Naive B cell (primary cell): ENCODE data around the gene IL5. TPM values are rescaled to one million over a fixed set of nuclear protein-coding genes. Genes with fewer than 3 reads are reported as not detected.
"Not testable (repeated sequence)": the region's sequence is repeated elsewhere in the genome, so short reads cannot be mapped to it uniquely, and the experiment has no call there.

Experiments used
- ATAC-seq, 2 donors: fragments of 150-1000 bp; cut with Tn5 transposase; 2 replicates each; pipeline ENCODE4 v1.10.0; 2021; ENCODE audit warnings: low read depth in 2 of 2, mild to moderate bottlenecking in 2 of 2, moderate library complexity in 2 of 2
- DNase-seq: peaks from one replicate; pipeline ENCODE4 v3.0.0; 2022
- H3K27ac Mint-ChIP-seq, 6 donors: one replicate each; pipeline ENCODE4 v1.8.0; 2020 to 2022; ENCODE audit warnings: mild to moderate bottlenecking in 6 of 6, mixed read lengths in 6 of 6, moderate library complexity in 5 of 6, inconsistent platforms in 2 of 6
- H3K27me3 Mint-ChIP-seq, 3 donors: one replicate each; pipeline ENCODE4 v1.8.0; 2021 to 2022; ENCODE audit warnings: mixed read lengths in 3 of 3, mild to moderate bottlenecking in 1 of 3
- H3K36me3 Mint-ChIP-seq, 2 donors: one replicate each; pipeline ENCODE4 v1.8.0; 2020 to 2022; ENCODE audit warnings: mixed read lengths in 2 of 2, inconsistent platforms in 1 of 2, mild to moderate bottlenecking in 1 of 2
- H3K4me1 Mint-ChIP-seq, 3 donors: one replicate each; pipeline ENCODE4 v1.8.0; 2020 to 2022; ENCODE audit warnings: mixed read lengths in 3 of 3, inconsistent platforms in 1 of 3, mild to moderate bottlenecking in 1 of 3, moderate library complexity in 1 of 3
- H3K4me3 Mint-ChIP-seq, 8 donors: one replicate each; pipeline ENCODE4 v1.8.0; 2020 to 2022; ENCODE audit warnings: mild to moderate bottlenecking in 8 of 8, mixed read lengths in 8 of 8, moderate library complexity in 8 of 8, inconsistent platforms in 2 of 8
- H3K9me3 Mint-ChIP-seq, 7 donors: one replicate each; pipeline ENCODE4 v1.8.0; 2020 to 2022; ENCODE audit warnings: mixed read lengths in 7 of 7, mild to moderate bottlenecking in 5 of 7, inconsistent platforms in 2 of 7, moderate library complexity in 1 of 7
- polyA plus RNA-seq, 6 donors: library from polyadenylated mRNA; unstranded; fragments of 300-500 nt; fragmentation: Illumina TruSeq; gene quantifications; one replicate each; pipeline ENCODE4 v1.2.3, GENCODE V29; 2021; ENCODE audit warnings: low read depth in 6 of 6

The IL5 gene
- polyA plus RNA-seq, 6 donors from 2014 or later, result not detected

DNA sequence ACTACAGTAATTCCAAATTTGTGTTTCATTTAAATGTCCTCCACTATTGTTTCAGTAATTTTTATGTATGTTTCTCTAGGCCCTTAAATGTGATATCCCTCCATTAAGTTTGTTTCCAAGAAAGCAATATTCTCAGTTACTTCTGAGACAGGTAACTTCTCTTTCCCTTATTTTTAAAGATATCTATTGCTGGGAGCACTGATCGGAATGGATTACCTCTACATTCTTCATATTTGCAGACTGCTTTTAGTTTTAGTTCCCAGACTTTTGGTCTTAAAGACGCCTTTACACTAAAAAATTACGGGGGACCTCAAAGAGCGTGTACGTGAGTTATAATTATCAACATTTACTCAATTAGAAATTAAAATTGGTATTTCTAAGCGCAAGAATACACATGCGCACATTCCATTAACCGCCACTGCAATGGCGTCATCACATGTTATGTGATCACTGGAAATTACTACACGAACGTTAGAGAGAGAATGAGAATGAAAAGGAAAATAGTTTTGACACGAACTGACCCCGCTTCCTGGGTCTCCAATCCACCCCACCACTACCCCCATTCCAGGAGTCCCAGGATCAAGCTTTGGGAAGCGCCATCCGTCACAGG, 12.9 kb upstream of the IL5 start:
- peaks cover 0 to 16% (median 5%) of the 10 kb centered on the region in 7 donors for H3K9me3 Mint-ChIP-seq
- H3K27me3 Mint-ChIP-seq, result no peaks in the 10 kb centered on the region
- DNase-seq (no peak), ATAC-seq (no peak)
- H3K4me1 Mint-ChIP-seq, result peaks cover 14 to 34% (median 33%) of the 10 kb centered on the region in 3 donors
- H3K36me3 Mint-ChIP-seq, result no peaks in the 10 kb centered on the region
- H3K4me3 Mint-ChIP-seq, result peak overlapping the region; percentile 93 to 99 (median 97)
- H3K27ac Mint-ChIP-seq, result peak overlapping the region; percentile 89 to 97 (median 96)

DNA sequence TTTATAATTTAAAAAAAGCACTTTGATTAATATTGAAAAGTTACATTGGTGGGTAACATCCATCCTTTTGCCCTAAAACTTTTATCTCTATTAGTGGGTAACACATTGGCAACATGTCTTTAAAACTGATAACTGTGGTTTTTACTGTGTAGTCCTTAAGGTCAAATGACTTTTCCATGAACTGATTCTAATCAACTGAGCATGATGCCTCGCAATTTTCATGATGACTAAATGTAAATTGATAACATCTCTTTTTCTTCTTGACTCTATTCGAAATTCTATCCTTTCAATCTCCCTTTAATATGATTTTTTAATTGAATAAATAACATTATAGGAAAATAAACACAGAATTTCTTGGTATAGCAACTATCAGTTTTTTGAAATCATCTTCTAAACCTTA, 6.3 kb upstream of the IL5 start:
- H3K27ac Mint-ChIP-seq, result no peak overlapping the region
- peaks cover 0 to 2% (median 0%) of the 10 kb centered on the region in 7 donors for H3K9me3 Mint-ChIP-seq
- no peaks in the 10 kb centered on the region for H3K27me3 Mint-ChIP-seq
- ATAC-seq, result no peak
- no peak overlapping the region for H3K4me3 Mint-ChIP-seq
- H3K36me3 Mint-ChIP-seq, result no peaks in the 10 kb centered on the region
- DNase-seq, result no peak
- peaks cover 0 to 8% (median 6%) of the 10 kb centered on the region in 3 donors for H3K4me1 Mint-ChIP-seq

DNA sequence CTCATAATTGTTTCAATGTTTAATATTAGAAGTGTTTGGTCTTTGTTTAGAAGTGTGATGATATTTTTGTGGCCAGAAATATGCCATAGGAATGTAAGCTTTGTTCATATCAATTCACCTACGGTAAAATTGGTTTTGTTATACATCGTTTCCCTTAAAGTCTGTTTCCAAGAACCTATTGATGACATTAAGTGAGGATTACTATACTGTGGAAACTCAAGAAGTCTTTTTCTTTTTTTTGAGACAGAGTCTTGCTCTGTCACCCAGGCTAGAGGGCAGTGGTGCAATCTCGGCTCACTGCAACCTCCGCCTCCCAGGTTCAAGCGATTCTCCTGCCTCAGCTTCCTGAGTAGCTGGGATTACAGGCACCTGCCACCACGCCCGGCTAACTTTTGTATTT, 5.5 kb upstream of the IL5 start:
- H3K4me3 Mint-ChIP-seq, H3K9me3 Mint-ChIP-seq, ATAC-seq, H3K36me3 Mint-ChIP-seq, DNase-seq, H3K4me1 Mint-ChIP-seq, H3K27me3 Mint-ChIP-seq: not testable (repeated sequence)
- H3K27ac Mint-ChIP-seq, result peak overlapping the region in 1 of 6 donors; percentile 33

DNA sequence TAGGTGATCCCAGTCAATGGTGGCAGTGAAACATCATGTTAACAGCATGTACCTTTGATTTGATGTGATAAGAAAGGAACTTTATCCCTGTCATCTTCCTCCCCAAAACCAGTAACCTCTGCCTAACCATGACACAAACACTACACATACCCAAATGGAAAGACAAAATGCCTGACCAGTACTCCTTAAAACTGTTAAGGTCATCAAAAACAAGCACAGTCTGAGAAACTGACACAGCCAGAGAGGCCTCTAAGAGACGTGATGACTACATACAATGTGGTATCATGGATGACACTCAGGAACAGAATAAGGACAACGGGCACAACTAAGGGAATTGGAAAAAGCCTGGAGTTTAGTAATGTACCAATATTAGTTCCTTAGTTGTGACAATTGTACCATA, 3.9 kb upstream of the IL5 start:
- Mint-ChIP-seq H3K36me3 (no peaks in the 10 kb centered on the region), H3K4me1 (peaks cover 0 to 9% (median 6%) of the 10 kb centered on the region in 3 donors), H3K27ac (peak overlapping the region in 1 of 6 donors; percentile 6), H3K9me3 (no peaks in the 10 kb centered on the region), H3K4me3 (no peak overlapping the region), H3K27me3 (no peaks in the 10 kb centered on the region)
- ATAC-seq (no peak), DNase-seq (no peak)

DNA sequence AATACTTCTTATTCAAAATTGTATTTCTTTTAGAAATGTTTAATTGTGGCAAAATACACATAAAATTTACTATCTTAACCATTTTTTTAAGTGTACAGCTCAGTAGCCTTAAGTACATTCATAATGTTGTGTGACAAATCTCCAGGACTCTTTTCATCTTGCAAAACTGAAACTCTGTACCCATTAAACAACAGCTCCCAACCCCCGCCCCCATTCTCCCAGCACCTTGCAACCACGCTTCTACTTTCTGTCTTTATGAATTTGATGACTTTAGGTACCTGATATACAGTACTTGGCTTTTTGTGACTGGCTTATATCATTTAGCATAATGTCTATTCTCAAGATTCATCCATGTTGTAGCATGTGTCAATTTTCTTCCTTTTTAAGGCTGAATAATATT, 2.8 kb upstream of the IL5 start:
- Mint-ChIP-seq H3K4me3 (no peak overlapping the region), H3K4me1 (peaks cover 0 to 2% (median 0%) of the 10 kb centered on the region in 3 donors), H3K36me3 (no peaks in the 10 kb centered on the region), H3K27ac (no peak overlapping the region), H3K27me3 (no peaks in the 10 kb centered on the region), H3K9me3 (no peaks in the 10 kb centered on the region)
- ATAC-seq (no peak), DNase-seq (no peak)

DNA sequence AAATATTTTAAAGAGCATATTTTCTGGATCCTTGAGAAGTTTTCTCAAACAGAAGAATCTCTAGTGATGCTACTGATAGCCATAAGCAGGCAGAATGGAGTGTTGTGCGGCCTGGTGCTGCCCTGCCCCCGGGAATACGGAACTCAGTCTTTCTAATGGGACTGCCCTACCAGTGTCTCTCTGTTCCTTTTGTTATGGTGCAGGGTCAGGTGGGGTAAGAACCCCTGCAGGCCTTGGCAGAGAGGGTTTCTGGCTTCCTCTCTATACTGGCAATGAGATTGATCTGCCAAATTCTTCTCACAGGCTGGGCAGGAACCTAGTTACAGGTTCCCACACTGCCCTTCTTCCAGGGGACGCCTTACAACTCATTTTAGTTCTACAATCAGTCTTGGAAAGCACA, 2.6 kb downstream of the IL5 start:
- ATAC-seq (no peak), DNase-seq (no peak)
- Mint-ChIP-seq H3K36me3 (no peaks in the 10 kb centered on the region), H3K27me3 (peaks cover 0 to 9% (median 5%) of the 10 kb centered on the region in 3 donors), H3K4me1 (peaks cover 0 to 2% (median 0%) of the 10 kb centered on the region in 3 donors), H3K4me3 (no peak overlapping the region), H3K27ac (no peak overlapping the region), H3K9me3 (no peaks in the 10 kb centered on the region)

DNA sequence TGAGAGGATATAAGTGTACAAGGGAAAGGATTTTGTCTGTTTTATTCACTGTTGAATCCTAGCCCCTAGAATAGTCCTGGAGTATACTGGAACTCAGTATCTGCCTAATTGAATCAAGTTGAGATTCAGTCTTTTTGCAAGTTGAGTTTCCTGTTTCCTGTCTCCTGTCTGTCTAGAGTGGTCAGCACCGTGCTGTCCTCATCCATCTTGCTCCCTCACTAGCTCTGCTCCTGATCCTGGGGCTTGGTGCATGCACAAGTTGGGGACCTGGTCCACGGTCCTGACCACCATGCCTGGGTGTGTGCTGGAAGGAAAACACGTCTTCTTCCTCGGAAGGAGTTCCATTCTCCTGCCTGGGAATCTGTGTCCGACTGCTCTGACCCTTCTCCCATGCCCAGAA, 3.2 kb downstream of the IL5 start:
- DNase-seq, result no peak
- Mint-ChIP-seq H3K27ac (no peak overlapping the region), H3K4me3 (no peak overlapping the region), H3K9me3 (no peaks in the 10 kb centered on the region), H3K36me3 (no peaks in the 10 kb centered on the region), H3K27me3 (peaks cover 0 to 15% (median 8%) of the 10 kb centered on the region in 3 donors), H3K4me1 (peaks cover 0 to 2% (median 0%) of the 10 kb centered on the region in 3 donors)
- no peak for ATAC-seq

DNA sequence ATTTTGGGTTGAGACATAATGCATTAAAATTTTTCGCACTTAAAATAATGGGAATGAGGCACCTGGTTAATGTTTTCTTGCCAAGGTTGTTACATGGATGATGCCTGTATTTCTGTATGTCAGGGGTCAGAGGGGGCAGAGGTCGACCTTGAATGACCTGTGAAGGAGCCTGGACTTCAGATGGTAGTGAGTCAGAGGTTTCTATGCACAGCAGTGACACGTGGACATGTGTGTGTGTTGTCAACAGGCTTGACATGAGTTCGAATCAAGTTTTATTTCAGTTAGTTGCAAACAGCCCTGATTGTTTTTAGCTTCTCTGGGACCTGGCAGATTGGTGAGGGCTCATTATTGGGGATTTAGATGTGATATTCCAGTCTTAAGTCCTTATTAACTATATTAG, 3.6 kb downstream of the IL5 start:
- no peak overlapping the region for H3K27ac Mint-ChIP-seq
- no peaks in the 10 kb centered on the region for H3K9me3 Mint-ChIP-seq
- peaks cover 4 to 17% (median 8%) of the 10 kb centered on the region in 3 donors for H3K27me3 Mint-ChIP-seq
- no peak overlapping the region for H3K4me3 Mint-ChIP-seq
- DNase-seq (no peak), ATAC-seq (no peak)
- H3K4me1 Mint-ChIP-seq, result peaks cover 0 to 2% (median 0%) of the 10 kb centered on the region in 3 donors
- no peaks in the 10 kb centered on the region for H3K36me3 Mint-ChIP-seq

DNA sequence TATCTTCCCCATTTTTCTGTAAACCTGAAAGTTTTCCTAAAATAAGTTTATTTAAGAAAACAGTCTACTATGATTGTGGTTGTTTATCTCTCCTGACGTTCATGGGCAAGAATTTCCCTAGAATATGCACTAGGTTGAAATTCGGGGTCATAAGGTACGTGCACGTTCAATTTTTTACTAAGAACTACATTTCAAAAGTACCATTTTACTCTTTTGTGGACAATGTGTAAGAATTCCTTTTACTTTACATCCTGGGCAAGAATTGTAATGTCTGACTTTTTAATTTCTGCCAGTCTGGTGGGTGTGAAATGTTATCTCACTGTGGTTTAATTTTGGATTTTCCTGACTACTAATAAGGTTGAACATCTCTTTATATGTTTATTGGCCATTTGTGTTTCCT, 12.4 kb downstream of the IL5 start:
- Mint-ChIP-seq H3K9me3 (no peaks in the 10 kb centered on the region), H3K4me1 (peaks cover 27 to 34% (median 33%) of the 10 kb centered on the region in 3 donors), H3K27me3 (peaks cover 4 to 9% (median 4%) of the 10 kb centered on the region in 3 donors), H3K36me3 (no peaks in the 10 kb centered on the region), H3K4me3 (no peak overlapping the region), H3K27ac (peak overlapping the region in 1 of 6 donors; percentile 39)
- no peak for ATAC-seq
- no peak for DNase-seq

DNA sequence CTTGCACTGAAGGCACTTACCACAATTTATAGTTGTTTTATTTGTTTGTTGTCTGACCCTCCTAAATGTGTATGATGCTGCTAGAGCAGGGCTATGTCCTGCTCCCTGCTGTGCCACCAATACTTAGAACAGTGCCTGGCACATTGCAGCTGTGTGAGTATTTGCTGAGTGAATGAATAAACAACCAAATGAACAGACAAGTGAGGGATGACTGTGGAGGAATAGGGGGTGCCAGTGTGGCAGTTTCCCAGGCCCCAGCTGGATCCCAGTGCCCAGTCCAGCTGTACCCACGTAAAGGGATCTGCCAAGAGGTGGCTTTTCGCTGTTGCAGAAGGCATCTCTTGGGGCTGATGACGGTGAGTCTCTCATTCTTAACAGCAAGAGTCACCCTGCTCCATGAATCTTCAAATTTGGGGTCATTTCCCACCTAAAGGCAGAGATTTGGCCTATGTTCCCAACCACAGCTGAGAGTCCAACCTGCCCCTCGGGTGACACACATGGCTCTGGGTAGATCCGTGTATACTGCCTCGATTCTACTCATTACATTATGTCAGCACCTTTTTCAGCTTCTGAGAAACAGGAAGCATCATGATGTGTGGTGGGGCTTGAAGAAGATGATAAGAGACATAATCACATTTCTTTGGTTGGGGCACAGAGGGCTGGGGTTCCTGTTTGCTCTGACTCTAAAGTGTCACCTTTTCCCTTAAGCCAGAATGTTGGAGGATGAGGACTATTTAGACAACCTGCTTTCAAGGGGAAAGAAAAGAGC, 14.3 kb downstream of the IL5 start:
- Mint-ChIP-seq H3K4me1 (peaks cover 42 to 53% (median 52%) of the 10 kb centered on the region in 3 donors), H3K36me3 (no peaks in the 10 kb centered on the region), H3K27me3 (no peaks in the 10 kb centered on the region), H3K9me3 (no peaks in the 10 kb centered on the region), H3K4me3 (peak overlapping the region in 4 of 8 donors; percentile 35 to 59 (median 46)), H3K27ac (no peak overlapping the region)
- ATAC-seq (peak; percentile 67), DNase-seq (peak; percentile 44)

DNA sequence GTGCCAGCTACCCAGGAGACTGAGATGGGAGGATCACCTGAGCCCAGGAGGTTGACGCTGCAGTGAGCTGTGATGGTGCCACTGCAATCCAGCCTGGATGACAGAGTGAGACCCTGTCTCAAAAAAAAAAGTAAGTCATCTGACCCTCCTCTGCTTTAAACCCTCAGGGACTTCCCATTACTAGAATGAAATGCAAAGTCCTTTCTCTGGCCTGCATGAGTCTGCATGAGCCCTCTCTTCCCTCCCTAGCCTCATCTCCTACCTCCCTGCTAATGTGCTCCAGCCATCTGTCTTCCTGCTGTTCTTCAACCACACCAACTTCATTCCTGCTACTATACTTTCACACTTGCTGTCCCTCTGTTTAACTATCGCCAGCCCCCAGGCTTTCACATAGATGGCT, 15.3 kb downstream of the IL5 start:
- Mint-ChIP-seq H3K4me3 (peak overlapping the region in 1 of 8 donors; percentile 82), H3K9me3 (no peaks in the 10 kb centered on the region), H3K4me1 (peaks cover 42 to 57% (median 53%) of the 10 kb centered on the region in 3 donors), H3K27me3 (no peaks in the 10 kb centered on the region), H3K36me3 (no peaks in the 10 kb centered on the region), H3K27ac (peak overlapping the region in 2 of 6 donors; percentile 15 to 70)
- ATAC-seq (no peak), DNase-seq (no peak)

DNA sequence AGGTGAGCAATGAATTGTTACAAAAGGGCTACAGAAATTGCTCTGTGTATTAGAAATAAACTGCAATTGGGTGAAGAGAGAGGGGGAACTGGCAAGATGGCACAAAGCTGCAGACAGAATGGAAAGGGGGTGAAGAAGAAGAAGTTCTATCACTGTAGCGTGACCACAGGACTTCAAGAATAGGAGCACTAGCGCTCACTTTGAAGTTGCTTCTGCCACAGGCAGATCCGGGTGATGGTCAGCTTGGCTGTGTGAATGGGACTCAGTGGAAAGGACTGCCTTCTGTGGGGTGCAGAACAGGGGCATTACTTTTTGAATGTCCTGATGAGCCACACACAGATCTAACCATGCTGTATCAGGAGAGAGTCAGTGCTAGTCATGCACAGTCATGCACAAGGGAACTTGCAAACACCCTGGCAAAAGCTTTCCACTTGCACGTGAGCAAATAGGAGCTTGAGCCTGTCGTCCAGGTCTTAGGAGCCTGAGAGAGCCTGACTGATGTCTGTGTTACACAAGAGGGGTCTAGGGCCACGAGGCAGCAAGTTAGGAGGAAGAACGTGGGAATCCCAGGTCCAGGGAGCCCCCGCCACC, 16.3 kb downstream of the IL5 start:
- H3K4me3 Mint-ChIP-seq, result peak overlapping the region in 7 of 8 donors; percentile 0 to 74 (median 68)
- peaks cover 42 to 58% (median 57%) of the 10 kb centered on the region in 3 donors for H3K4me1 Mint-ChIP-seq
- DNase-seq, result no peak
- H3K27me3 Mint-ChIP-seq, result no peaks in the 10 kb centered on the region
- peaks cover 0 to 4% (median 0%) of the 10 kb centered on the region in 7 donors for H3K9me3 Mint-ChIP-seq
- no peak for ATAC-seq
- peak overlapping the region in 3 of 6 donors; percentile 8 to 63 (median 34) for H3K27ac Mint-ChIP-seq
- H3K36me3 Mint-ChIP-seq, result no peaks in the 10 kb centered on the region

DNA sequence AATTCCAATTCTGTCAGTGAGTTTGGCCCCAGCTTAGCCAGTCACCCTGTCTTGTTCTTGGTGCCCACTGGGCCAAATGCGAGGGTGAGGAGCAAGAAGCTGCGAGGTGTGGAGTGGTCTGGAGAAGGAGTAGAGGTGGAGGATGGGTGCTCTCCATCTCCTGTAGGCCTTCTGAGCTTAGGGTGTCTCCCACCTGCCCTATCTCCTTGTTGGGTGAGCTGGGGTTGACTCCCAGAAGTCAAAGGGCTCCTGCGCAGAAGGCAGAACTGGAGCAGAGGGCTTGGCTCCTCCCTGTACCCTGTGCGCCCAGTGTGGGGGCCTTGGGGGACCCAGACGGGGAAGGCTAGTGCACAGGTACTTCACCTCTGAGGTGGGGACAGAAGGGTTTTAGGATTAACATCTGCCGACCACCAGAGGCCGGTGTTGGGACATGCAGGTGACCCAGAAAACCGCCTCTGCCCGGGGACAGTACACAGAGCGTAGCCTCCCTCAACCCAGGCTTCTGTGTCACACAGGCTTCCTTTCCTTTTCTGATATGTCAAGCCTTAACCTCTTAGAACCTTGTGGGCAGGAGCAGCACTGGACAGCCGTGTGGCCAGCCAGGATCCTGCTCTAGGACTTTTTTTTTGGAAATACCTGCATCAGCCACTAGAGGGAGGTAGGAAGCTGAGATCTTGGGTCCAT, 16.9 kb downstream of the IL5 start:
- peak; percentile 49 for DNase-seq
- peak overlapping the region in 4 of 6 donors; percentile 8 to 69 (median 64) for H3K27ac Mint-ChIP-seq
- H3K36me3 Mint-ChIP-seq, result no peaks in the 10 kb centered on the region
- H3K27me3 Mint-ChIP-seq, result no peaks in the 10 kb centered on the region
- ATAC-seq, result peak; percentile 24 to 34
- peaks cover 42 to 61% (median 59%) of the 10 kb centered on the region in 3 donors for H3K4me1 Mint-ChIP-seq
- peak overlapping the region in 7 of 8 donors; percentile 9 to 91 (median 72) for H3K4me3 Mint-ChIP-seq
- H3K9me3 Mint-ChIP-seq, result peaks cover 0 to 4% (median 0%) of the 10 kb centered on the region in 7 donors
